Astrocyte (in vitro differentiated cells and primary cell): ENCODE results near the gene SH2D4B.

Experiments used
- EZH2 ChIP-seq: IDR thresholded peaks from 2 replicates; pipeline ENCODE4 v1.6.1; 2012; ENCODE audit warnings: mild to moderate bottlenecking, low read length, inconsistent platforms; ENCODE audit not compliant: insufficient read depth
- TF ChIP-seq, protein P1 (sequence below): IDR thresholded peaks from 2 replicates; pipeline ENCODE4 v1.5.1; 2011; ENCODE audit warnings: low read depth, mild to moderate bottlenecking, inconsistent platforms, low read length, moderate library complexity; ENCODE audit not compliant: insufficient read depth

DNA sequence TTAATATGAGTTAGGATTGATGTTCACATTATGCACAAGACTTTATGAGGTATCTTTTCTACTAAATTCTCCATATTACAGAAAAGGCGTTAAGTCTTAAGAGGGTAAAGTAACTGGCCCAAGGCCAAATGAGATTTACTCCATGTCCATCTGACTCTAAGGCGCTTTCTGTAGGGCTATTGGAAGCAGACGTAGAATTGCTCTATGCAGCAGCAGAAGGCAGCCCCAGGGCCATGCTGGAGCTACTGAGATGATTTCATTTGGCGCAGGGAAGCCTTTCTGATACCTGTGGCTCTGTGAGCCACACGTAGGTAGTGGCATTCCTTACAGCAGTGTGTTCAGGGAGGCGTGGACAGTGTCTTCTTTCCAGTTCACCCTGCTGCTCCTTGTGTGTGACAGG lies 133.1 kb downstream of the SH2D4B start:
- TF ChIP-seq, protein P1, sequence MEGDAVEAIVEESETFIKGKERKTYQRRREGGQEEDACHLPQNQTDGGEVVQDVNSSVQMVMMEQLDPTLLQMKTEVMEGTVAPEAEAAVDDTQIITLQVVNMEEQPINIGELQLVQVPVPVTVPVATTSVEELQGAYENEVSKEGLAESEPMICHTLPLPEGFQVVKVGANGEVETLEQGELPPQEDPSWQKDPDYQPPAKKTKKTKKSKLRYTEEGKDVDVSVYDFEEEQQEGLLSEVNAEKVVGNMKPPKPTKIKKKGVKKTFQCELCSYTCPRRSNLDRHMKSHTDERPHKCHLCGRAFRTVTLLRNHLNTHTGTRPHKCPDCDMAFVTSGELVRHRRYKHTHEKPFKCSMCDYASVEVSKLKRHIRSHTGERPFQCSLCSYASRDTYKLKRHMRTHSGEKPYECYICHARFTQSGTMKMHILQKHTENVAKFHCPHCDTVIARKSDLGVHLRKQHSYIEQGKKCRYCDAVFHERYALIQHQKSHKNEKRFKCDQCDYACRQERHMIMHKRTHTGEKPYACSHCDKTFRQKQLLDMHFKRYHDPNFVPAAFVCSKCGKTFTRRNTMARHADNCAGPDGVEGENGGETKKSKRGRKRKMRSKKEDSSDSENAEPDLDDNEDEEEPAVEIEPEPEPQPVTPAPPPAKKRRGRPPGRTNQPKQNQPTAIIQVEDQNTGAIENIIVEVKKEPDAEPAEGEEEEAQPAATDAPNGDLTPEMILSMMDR: no peak
- TF ChIP-seq EZH2: no peak
